Central memory CD4-positive, alpha-beta T cell (primary cell): ENCODE measurements around the gene TET2.

Experiments used
- DNase-seq: peaks from one replicate; pipeline ENCODE4 v3.0.0; 2022

TET2 gene

DNA sequence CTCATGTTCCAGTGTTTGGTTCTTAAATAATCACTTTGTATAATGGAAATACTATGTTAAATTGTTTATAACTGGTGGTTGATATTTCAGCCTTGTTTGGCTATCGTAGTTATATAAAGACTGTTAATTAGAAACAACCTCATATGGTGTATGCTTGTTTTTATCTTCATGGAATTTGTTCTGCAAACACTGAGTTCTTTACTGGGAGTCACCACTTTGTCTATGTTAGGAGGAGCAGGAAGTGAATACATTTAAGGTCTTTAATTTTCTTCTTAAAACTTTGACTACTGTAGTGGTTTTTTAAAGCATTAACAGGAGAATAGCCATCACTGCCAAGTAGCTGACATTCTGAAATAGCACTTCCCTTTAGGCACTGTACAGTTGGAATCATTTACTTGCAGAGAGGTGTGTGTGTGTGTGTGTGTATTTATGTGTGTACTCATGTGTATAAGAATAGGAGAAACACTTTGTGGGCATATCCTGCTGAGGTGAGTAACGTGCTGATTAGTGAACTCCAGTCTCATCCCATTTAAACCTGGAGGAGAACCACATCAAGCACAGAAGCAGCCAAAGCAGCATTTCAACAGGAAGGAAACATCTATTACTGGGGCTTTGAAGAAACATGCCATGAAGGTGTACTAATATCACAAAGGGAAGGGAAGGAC is 37.8 kb downstream of the TET2 start:
- no peak for DNase-seq

DNA sequence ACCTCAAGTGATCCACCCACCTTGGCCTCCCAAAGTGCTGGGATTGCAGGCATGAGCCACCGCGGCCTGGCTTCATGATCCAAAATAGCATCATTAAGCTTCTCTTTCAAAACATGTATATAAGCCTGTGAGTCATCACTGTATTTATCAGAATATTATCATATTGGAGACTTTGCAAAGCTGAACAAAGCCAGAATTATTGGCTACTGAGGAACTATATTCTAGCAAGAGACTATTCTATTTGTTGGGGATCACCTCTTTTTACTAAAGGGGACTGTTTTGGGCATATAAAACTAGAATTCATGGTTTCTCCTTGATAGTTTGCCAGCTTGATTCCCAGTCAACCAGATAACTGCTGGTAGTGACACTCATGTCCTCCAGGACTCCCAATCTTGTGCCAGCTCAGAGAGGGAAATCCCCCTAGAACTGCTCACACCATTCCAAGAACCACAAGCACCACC is 40.1 kb downstream of the TET2 start:
- DNase-seq = no peak

DNA sequence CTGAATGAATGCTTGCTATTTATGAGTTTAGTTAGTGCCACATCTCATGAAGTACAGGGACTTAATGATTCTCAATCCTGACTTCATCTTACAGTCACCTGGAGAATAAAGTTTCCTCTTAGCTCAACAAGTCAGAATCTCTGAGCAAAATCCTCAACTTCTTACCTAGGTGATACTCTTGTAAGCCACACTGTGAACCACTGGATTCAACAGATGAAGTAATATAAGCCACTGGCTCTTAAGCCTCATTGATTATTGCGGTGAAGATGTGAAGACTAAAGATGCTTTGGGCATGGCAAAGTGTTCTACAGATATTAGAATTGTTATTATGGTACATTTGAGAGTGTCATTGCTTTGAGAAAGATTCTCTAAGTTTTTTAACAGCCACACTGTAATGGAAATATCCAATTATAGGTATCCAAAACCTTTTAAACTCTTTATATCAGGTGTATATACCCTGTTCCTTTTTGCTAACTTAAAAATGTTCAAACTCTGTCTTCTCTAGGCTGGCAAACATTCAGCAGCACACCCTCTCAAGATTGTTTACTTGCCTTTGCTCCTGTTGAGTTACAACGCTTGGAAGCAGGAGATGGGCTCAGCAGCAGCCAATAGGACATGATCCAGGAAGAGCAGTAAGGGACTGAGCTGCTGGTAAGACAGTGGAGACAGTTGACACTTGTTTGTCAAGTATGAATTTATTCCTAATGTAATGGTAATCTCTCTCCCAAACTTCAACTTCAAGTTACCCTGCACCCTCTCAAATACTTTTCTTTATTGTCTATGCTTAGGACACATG is 43.4 kb downstream of the TET2 start:
- DNase-seq = no peak

DNA sequence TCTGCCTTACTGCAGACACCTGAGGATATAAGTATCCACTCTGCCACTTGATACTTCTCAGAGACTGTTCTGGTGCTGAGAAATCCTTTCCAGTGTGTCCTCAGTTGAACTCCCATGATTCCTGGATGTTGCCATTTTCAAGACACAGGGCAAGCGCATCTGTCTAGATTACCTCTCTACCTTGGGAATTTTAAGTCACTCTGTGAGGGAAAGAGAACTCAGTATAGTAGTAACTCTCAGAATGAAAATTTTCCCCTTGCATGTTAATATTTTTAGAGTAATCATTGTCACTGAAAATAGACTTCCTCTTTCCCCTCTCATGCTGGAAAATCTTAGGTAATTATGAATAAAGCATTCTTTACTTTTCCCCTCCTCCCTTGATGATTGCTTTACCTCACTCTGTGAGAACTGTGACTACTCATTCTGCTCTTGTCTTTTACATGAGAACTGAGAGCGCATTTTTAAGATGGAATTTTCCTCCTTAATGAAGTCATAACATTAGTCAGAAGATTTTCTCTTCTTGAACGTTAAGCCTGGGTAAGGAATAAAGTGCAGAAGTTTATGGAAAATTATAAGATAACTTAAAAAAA is 45.0 kb downstream of the TET2 start:
- no peak for DNase-seq

DNA sequence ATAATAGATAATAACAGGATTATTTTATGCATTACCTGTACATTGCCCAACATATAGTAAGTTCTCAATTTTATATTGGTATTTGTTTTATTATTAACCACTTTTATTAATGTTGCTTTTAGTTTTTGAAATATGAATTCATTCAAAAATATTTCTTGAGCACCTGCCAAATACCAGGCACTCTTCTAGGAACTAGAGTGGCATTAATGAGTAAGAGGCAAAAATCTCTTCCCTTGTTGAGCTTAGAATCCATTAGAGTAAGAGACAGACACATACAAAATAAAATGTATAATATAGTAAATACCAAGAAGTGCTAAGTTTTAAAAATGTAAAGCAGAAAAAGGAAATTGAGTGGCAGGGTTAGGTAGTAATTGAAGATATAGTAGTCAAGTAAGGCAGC is 45.8 kb downstream of the TET2 start:
- DNase-seq = no peak

GRCh38 chr4:105192910-105193309 is 46.2 kb downstream of the TET2 start:
- no peak for DNase-seq

GRCh38 chr4:105193536-105193935 is 46.9 kb downstream of the TET2 start:
- no peak for DNase-seq

DNA sequence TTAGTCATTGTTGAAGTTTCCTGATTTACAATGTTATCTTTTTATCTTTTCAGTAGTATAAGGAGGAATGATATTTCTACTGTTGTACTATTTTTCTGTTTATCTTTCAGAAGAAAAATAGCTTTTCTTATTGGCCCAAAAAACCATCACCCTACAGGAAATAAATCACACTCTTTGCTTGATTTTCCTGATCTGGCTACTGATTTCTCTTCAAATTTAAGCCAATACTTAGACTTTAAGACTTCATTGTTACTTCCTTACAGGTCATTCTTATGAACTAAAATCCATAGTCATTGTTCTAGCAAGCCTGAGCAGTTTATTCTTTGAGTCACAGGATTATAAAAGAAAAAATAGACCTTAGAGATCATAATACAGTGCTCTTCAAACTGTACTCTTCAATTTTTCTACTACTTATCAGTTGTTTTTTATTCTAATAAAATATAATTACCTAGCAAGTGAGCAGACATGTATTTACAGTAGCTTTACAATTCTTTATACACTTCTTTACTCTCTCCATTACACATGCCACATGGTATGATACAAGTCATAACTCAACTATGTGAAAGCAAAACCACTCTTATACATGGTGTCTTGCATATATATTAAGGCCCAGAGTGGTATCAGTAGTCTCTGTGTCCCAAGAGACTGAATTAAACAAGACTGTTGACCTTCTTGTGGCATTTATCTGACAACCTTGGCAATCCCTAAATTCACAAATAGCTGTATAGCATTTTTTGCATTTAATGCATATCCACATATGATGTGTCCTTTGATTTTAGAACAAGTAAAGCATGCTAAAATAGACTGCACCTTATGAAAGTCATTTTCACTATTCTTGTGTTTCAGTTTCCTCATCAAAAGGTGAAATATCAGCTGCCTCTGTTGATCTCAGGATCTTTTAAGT is 47.9 kb downstream of the TET2 start:
- no peak for DNase-seq

GRCh38 chr4:105196523-105197145 is 50.0 kb downstream of the TET2 start:
- DNase-seq = no peak

DNA sequence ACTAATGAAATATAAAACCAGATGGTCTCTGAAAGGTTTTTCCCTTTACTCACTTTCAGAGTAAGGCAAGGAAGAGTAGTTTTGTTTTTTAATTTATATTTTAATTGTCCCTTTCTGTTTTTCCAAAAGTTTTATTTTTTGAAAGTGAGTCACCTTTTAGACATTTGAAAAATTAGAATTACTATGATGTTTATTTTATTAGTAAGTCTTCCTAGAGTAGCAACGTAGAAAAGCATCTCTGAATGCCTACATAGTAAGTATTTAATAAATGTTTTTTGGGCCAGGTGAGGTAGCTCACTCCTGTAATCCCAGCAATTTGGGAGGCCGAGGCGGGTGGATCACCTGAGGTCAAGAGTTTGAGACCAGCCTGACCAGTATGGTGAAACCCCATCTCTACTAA is 51.1 kb downstream of the TET2 start:
- no peak for DNase-seq

- no peak for DNase-seq
Observed at GRCh38 chr4:105198541-105198940, 51.9 kb downstream of the TET2 start.

DNA sequence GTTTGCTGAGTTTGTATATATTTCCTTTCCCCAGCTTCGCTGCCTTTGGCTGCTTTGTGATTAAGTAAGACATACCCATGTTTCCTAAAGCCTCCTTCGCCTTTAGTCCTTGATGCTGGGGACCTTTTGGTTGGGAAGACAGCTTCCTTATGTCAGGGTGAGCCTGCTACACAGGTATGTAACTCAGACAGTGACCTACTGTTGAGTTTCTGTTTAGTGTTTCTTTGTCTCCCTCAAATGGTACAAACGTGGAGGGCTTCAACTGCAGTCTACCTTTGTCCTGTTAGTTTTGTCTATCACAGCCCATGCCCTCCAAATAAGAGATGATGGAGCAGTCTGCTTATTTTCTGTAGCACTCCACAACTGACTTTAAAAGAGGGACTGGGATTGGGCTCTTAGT is 59.5 kb downstream of the TET2 start:
- no peak for DNase-seq

- no peak for DNase-seq
Observed at GRCh38 chr4:105207386-105207785, 60.7 kb downstream of the TET2 start.

DNA sequence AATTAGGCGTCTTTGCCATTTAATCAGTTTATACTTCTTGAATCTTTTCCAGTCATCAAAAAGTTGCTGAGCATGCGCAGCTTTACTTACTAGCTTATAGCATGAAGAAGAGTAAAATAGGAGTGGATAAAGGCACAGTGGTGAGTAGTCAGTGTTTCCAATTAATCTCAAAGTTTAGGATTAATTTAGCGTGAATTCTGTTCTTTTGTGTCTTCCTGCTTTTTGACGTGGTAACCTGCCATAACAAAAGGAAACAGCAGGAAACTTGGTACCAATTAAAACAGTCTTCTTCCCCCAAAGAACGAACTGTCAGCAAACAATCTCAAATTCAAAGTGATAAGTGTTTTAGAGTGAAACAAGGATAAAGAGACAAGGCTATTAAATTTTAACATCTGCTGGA is 61.9 kb downstream of the TET2 start:
- no peak for DNase-seq

GRCh38 chr4:105210916-105211315 is 64.2 kb downstream of the TET2 start:
- DNase-seq = no peak

- no peak for DNase-seq
Observed at GRCh38 chr4:105215609-105216313, 69.1 kb downstream of the TET2 start.

GRCh38 chr4:105225500-105225899 is 78.8 kb downstream of the TET2 start:
- DNase-seq = no peak

DNA sequence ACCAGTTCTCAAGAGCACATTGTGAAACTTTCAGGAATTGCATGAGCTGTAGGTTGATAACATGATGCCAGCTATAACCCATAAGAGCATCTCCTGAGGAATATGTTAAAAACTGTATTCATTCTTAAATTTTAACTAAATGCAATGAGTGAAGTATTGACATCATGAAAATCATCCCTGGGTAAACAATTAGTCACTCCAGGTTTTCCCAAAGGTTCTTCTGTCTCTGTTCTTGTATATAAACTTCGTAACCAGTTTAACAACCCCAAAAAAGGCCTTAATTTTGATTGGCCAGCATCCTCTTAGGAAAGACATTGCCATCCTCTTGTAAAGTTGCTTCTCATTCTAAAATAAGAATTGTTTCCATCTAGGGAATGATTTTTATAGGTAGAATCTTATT is 80.4 kb downstream of the TET2 start:
- no peak for DNase-seq

DNA sequence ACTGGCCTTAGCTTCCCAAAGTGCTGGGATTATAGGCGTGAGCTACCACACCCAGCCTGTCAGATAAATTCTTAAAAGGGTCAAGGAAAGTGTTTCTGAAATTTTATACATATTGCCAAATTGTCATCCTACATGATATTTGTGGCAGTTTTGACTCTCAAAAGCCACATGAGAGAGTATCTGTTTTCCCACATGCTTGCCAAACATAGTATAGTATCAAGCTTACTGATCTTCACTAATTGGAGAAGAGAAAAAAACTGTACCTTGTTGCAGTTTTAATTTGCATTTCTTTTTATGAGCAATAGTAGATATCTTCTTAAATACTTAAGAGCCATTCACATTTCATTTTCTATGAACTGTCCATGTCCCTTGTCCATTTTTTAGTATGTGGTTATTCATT is 83.6 kb downstream of the TET2 start:
- DNase-seq = no peak

GRCh38 chr4:105232374-105232773 is 85.7 kb downstream of the TET2 start:
- no peak for DNase-seq

DNA sequence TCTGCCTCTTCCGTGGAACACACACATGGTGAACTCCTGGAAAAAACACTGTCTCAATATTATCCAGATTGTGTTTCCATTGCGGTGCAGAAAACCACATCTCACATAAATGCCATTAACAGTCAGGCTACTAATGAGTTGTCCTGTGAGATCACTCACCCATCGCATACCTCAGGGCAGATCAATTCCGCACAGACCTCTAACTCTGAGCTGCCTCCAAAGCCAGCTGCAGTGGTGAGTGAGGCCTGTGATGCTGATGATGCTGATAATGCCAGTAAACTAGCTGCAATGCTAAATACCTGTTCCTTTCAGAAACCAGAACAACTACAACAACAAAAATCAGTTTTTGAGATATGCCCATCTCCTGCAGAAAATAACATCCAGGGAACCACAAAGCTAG is 87.9 kb downstream of the TET2 start:
- DNase-seq = no peak
